Stimulated activated CD8-positive, alpha-beta memory T cell treated with anti-CD3 and anti-CD28 coated beads, Interleukin-2, amount 100 ng/mL, for 1 hour (primary cell): ENCODE results near the gene IVD.
"Not testable (repeated sequence)": the region's sequence is repeated elsewhere in the genome, so short reads cannot be mapped to it uniquely, and the experiment has no call there.

ENCODE experiments used
- DNase-seq, 2 donors: peaks; one replicate each; pipeline ENCODE4 v3.0.0-alpha.2; 2020; ENCODE audit warnings: low read depth in 2 of 2

Gene IVD

GRCh38 chr15:40439461-40439959 is 33.9 kb downstream of the IVD start:
- no peak for DNase-seq

- DNase-seq: no peak
Measured at GRCh38 chr15:40439960-40440742, 34.6 kb downstream of the IVD start.

- DNase-seq: peak; percentile 92
Measured at GRCh38 chr15:40440743-40441564, 35.4 kb downstream of the IVD start, which contains the start of gene BAHD1. Gene BAHD1 (plus strand): TSS chr15:40440953. CDS start chr15:40458465, 17,512 bp downstream.

GRCh38 chr15:40441565-40442531 is 36.3 kb downstream of the IVD start:
- DNase-seq: no peak

- no peak for DNase-seq
Measured at GRCh38 chr15:40443255-40443654, 37.7 kb downstream of the IVD start.

GRCh38 chr15:40443846-40444245 is 38.3 kb downstream of the IVD start:
- no peak for DNase-seq

GRCh38 chr15:40444736-40445135 is 39.1 kb downstream of the IVD start:
- no peak for DNase-seq

GRCh38 chr15:40445421-40445922 is 39.9 kb downstream of the IVD start:
- no peak for DNase-seq

- DNase-seq: no peak
Measured at GRCh38 chr15:40446144-40446543, 40.5 kb downstream of the IVD start.

- no peak for DNase-seq
Measured at GRCh38 chr15:40448354-40448753, 42.8 kb downstream of the IVD start.

GRCh38 chr15:40449275-40449674 is 43.7 kb downstream of the IVD start:
- no peak for DNase-seq

- no peak for DNase-seq
Measured at GRCh38 chr15:40450047-40450446, 44.5 kb downstream of the IVD start.

GRCh38 chr15:40451527-40452158 is 46.0 kb downstream of the IVD start:
- no peak for DNase-seq

- no peak for DNase-seq
Measured at GRCh38 chr15:40452296-40453090, 46.9 kb downstream of the IVD start.

- DNase-seq: not testable (repeated sequence)
Measured at GRCh38 chr15:40453941-40454340, 48.3 kb downstream of the IVD start.

GRCh38 chr15:40454904-40455391 is 49.4 kb downstream of the IVD start:
- no peak for DNase-seq

- no peak for DNase-seq
Measured at GRCh38 chr15:40456299-40456712, 50.7 kb downstream of the IVD start.

- DNase-seq: no peak
Measured at GRCh38 chr15:40456738-40457137, 51.1 kb downstream of the IVD start.

- DNase-seq: no peak
Measured at GRCh38 chr15:40458495-40459371, 53.1 kb downstream of the IVD start.
